Ascending aorta (tissue), 2 donors: ENCODE data around the gene TRPT1. TPM values are rescaled to one million over a fixed set of nuclear protein-coding genes. Genes with fewer than 3 reads are reported as not detected.
"Not testable (repeated sequence)": the region's sequence is repeated elsewhere in the genome, so short reads cannot be mapped to it uniquely, and the experiment has no call there.

Experiments used
- DNase-seq, 2 donors: peaks; one replicate each; pipeline ENCODE4 v3.0.0-alpha.2; 2019; ENCODE audit warnings: low spot score in 2 of 2
- H3K27ac ChIP-seq, 2 donors: fragments of 200-600 bp; sonication (generic); one replicate each; pipeline ENCODE4 v1.5.1; 2016 to 2017; ENCODE audit warnings: mild to moderate bottlenecking in 1 of 2
- H3K27me3 ChIP-seq: fragments of 200-600 bp; sonication (generic); one replicate; pipeline ENCODE4 v1.5.1; 2017
- H3K36me3 ChIP-seq, 2 donors: fragments of 200-600 bp; sonication (generic); one replicate each; pipeline ENCODE4 v1.5.1; 2016
- H3K4me1 ChIP-seq, 2 donors: fragments of 200-600 bp; sonication (generic); one replicate each; pipeline ENCODE4 v1.5.1; 2016 to 2017; ENCODE audit warnings: mild to moderate bottlenecking in 1 of 2
- H3K4me3 ChIP-seq, 2 donors: fragments of 200-600 bp; sonication (generic); one replicate each; pipeline ENCODE4 v1.5.1; 2016 to 2017; ENCODE audit warnings: mild to moderate bottlenecking in 1 of 2
- H3K9me3 ChIP-seq, 2 donors: fragments of 200-600 bp; sonication (generic); one replicate each; pipeline ENCODE4 v1.5.1; 2016
- intact Hi-C: fragments of 100-400 bp; cut with DNase I; formaldehyde crosslinking; loops from one replicate; pipeline ENCODE4 v1.15.1; 2023
- total RNA-seq: library from RNA; depleted of rRNA; stranded (reverse); fragments of >200 nt; gene quantifications from one replicate; pipeline ENCODE4 v1.1.0, GENCODE V29; 2016
- TF ChIP-seq, protein P1 (sequence below), 3 experiments: fragments of 200-600 bp in 2 of 3; fragments of 450-650 bp in 1 of 3; sonication (generic) in 2 of 3; IDR thresholded peaks; one replicate each; pipeline ENCODE4 v1.5.1; 2016 to 2019; ENCODE audit warnings: antibody characterized with exemption in 3 of 3, mild to moderate bottlenecking in 1 of 3, moderate library complexity in 1 of 3

Gene TRPT1
- total RNA-seq, 1 donor from 2014 or later: 224 TPM

DNA sequence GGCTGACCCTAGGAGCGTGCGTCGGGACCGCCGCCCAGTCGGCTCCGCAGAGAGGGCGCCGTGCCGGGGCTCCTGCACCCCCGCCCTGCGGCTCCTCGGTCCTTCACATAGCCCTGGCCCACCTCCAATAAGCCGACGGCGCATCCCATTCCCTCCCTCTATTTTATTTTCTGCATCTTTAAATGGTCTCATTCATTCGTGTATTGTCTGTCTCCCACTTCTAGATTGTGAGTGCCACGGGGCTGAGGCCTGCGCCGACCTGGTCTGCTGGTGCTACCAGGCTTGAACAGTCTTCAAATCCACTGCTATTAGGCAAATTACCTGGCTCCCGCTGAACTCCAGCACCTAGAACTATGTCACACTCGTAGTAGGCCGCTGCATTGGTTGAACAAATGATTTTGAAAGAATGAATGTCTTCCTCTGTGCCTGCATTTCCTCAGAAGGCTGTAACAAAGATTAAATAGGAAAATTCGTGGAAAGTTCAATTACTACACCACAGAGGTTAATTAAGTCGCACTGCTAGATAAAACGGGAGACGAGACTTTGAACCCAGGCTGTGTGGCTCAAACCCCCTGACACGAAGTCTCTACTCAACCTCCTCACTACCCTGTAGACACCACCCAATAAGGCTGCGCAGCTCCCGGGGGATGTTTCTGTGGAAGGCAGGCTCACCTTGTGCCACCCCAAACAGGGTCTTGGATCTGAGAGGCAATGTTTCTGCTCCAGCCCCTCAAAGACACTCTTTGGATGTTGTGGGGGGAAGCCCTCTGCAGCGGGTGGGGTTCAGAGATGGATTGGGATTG lies 21.9 kb upstream of the TRPT1 start:
- Histone ChIP-seq H3K27me3 (no peaks in the 10 kb centered on the region), H3K27ac (peak overlapping the region; percentile 75 to 83), H3K36me3 (peaks cover 11 to 13% of the 10 kb centered on the region in 2 donors), H3K9me3 (no peaks in the 10 kb centered on the region), H3K4me1 (peaks cover 20 to 28% of the 10 kb centered on the region in 2 donors), H3K4me3 (peak overlapping the region; percentile 68 to 79)
- intact Hi-C loops: no loop called here
- TF ChIP-seq, protein P1, sequence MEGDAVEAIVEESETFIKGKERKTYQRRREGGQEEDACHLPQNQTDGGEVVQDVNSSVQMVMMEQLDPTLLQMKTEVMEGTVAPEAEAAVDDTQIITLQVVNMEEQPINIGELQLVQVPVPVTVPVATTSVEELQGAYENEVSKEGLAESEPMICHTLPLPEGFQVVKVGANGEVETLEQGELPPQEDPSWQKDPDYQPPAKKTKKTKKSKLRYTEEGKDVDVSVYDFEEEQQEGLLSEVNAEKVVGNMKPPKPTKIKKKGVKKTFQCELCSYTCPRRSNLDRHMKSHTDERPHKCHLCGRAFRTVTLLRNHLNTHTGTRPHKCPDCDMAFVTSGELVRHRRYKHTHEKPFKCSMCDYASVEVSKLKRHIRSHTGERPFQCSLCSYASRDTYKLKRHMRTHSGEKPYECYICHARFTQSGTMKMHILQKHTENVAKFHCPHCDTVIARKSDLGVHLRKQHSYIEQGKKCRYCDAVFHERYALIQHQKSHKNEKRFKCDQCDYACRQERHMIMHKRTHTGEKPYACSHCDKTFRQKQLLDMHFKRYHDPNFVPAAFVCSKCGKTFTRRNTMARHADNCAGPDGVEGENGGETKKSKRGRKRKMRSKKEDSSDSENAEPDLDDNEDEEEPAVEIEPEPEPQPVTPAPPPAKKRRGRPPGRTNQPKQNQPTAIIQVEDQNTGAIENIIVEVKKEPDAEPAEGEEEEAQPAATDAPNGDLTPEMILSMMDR (IDR thresholded peaks at IDR 0.05): no peak
- DNase-seq: no peak

DNA sequence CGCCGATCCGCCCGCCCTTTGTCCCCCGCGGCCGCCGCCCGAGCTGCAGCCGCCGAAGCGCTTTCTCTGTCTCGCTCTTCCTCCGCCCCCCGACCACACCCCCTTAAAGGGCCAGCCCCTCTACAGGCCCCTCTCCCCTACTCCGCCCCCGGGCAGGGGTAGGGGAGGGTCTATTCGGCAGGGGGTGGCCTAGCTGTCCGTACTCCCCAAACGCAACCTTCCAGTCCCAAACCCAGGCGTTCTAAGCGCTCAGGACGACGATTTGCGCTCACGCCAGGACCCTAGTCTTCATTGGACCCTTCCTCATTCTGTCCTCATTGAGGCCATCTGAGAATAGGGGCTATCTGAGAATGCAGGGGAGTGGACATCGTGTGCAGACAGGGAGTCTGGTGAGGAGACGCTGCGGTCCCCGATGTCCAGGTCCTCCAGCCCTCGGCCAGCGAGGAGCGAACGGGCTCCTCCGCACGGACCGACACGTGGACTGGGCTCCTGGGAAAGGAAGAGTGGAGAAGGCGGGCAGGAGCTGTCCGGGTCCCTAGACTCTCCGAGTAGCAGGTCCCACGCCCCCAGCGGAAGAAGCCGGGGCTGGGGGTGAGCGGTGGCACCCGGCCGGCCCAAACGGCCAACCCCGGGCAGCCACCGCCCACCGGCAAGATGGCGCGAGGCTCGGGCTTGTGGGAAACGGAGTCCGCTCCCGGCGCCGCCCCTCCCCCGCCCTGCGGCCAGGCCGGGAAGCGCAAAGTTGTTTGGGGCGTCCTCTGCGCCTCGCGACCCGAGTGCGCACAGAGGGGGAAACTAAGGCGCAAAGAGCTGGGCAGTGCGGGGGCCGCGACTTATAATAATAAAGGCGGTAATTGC lies 21.1 kb upstream of the TRPT1 start, which contains the start of gene PPP1R14B:
TSS of gene PPP1R14B (minus strand) at position 73 of the 858 bp plus-strand sequence. CDS start 270 bp downstream, outside the sequence.
- TF ChIP-seq, protein P1 (IDR thresholded peaks at IDR 0.05): peak in 2 of 3 experiments; percentile 14 to 26
- peak within 1 kb of the TSS; percentile 80 to 94 for H3K27ac ChIP-seq
- intact Hi-C loops: no loop called here
- DNase-seq: peak in 1 of 2 donors; percentile 94
- no peaks in the 10 kb centered on the region for H3K9me3 ChIP-seq
- H3K27me3 ChIP-seq: no peaks in the 10 kb centered on the region
- peaks cover 11 to 13% of the 10 kb centered on the region in 2 donors for H3K36me3 ChIP-seq
- peaks cover 15 to 29% of the 10 kb centered on the region in 2 donors for H3K4me1 ChIP-seq
- peak within 1 kb of the TSS; percentile 68 to 79 for H3K4me3 ChIP-seq

DNA sequence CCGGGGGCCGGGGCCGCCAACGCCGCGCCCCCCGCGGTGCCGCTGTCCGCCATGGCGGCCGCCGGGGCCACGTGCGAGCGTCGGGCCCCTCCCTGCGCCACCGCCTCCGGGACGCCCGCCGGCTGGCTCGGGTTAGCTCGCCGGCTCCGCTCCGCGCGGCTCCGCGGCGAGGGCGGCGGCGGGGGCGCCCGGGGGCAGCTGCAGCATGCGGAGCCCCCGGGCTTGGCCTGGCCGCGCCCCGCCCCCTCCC lies 20.6 kb upstream of the TRPT1 start:
- DNase-seq, H3K27me3 ChIP-seq, intact Hi-C loops, H3K9me3 ChIP-seq: not testable (repeated sequence)
- H3K36me3 ChIP-seq: peaks cover 11 to 13% of the 10 kb centered on the region in 2 donors
- H3K4me3 ChIP-seq: peak overlapping the region; percentile 68 to 79
- TF ChIP-seq, protein P1 (IDR thresholded peaks at IDR 0.05): peak in 1 of 3 experiments; percentile 3
- peaks cover 15 to 30% of the 10 kb centered on the region in 2 donors for H3K4me1 ChIP-seq
- H3K27ac ChIP-seq: peak overlapping the region; percentile 80 to 94

DNA sequence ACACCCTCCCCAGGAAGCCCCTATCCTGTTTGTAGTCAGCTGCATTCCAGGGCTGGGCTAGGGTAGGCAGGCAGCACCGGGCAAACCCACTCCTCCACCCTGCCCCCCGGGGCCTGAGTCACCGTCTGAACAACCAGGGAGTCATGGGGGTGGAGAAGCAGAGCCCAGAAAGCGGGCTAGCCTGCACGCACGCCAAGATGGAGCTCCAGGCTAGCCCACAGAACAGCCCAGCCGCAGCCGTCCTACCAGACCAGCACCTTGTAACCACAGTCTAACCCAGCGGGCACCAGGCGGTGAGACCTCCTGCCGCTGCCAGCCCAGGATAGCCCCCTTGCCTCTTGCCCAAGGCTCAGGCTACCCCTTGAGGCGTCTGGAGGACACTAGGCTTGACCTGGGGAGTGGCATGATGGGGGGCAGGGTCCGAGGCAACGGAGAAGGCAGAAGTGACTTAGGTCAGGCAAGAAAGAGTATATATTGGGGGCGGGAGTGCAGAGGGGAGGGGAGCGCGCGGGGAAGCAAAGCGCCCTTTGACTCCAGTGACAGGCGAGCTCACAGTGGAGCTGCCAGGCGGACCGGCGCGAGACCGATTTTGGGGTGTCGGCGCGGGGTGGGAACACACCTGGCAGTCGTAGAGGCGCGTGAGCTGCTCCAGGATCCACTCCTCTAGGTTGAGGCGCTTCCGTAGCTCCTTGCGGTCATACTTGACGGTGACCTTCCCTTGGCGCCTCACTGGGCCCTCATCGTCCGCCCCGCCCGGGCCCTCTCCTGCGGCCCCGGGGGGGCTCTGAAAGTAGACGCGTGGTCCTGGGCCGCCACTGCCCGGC lies 20.0 kb upstream of the TRPT1 start:
- H3K27me3 ChIP-seq: no peaks in the 10 kb centered on the region
- TF ChIP-seq, protein P1 (IDR thresholded peaks at IDR 0.05): no peak
- DNase-seq: peak; percentile 87 to 95
- H3K4me3 ChIP-seq: peak overlapping the region; percentile 68 to 79
- peaks cover 11 to 13% of the 10 kb centered on the region in 2 donors for H3K36me3 ChIP-seq
- H3K4me1 ChIP-seq: peaks cover 15 to 30% of the 10 kb centered on the region in 2 donors
- intact Hi-C loops: no loop called here
- peak overlapping the region; percentile 80 to 94 for H3K27ac ChIP-seq
- no peaks in the 10 kb centered on the region for H3K9me3 ChIP-seq

DNA sequence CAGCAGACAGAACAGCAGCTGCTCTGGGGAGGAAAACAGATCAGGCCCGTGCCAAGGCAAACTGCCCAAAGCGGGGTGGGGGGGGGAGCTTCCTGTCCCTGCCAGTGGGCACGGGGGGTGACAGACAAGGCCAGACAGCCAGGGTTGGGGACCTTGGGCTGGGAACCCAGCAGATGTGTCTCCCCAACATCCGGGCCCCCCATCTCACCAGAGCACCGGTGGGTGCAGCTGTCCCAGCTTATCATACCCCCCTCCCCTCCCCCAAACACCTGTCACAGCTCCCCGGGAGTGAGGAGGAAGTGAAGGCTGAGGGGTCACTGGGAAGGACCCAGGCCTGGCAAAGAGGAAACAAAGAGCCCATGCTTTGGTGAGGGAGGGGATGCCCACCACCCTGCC lies 19.4 kb upstream of the TRPT1 start:
- H3K4me1 ChIP-seq: peaks cover 15 to 26% of the 10 kb centered on the region in 2 donors
- DNase-seq: peak in 1 of 2 donors; percentile 85
- intact Hi-C loops: no loop called here
- TF ChIP-seq, protein P1 (IDR thresholded peaks at IDR 0.05): no peak
- H3K4me3 ChIP-seq: peak overlapping the region; percentile 68 to 79
- H3K36me3 ChIP-seq: peaks cover 11 to 13% of the 10 kb centered on the region in 2 donors
- H3K27ac ChIP-seq: peak overlapping the region; percentile 80 to 94
- H3K27me3 ChIP-seq: no peaks in the 10 kb centered on the region
- H3K9me3 ChIP-seq: no peaks in the 10 kb centered on the region
